GM19397 (cell line): ENCODE measurements around the gene ITPKB.

Experiments used
- ATAC-seq: cut with Tn5 transposase; IDR thresholded peaks from one replicate; pipeline ENCODE4 v1.9.1; 2021; ENCODE audit warnings: mild to moderate bottlenecking, moderate library complexity; ENCODE audit not compliant: unreplicated experiment

The ITPKB gene

DNA sequence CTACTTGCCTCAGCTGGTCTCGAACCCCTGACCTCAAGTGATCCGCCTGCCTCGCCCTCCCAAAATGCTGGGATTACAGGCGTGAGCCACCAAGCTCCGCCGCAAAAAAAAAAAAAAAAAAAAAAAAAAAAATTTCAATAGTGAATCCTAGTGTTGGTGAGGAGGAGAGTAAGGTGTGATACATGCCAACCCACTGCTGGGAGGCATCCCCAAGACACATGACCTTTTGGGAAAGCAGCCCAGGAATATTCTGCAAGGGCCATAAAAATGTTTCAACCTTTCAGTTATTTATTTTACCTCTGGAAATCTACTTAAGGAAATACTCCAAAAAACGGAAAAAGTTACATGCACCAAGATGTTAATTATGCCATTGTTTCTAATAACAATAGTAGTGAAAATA, 69.0 kb downstream of the ITPKB start:
- ATAC-seq = no peak

DNA sequence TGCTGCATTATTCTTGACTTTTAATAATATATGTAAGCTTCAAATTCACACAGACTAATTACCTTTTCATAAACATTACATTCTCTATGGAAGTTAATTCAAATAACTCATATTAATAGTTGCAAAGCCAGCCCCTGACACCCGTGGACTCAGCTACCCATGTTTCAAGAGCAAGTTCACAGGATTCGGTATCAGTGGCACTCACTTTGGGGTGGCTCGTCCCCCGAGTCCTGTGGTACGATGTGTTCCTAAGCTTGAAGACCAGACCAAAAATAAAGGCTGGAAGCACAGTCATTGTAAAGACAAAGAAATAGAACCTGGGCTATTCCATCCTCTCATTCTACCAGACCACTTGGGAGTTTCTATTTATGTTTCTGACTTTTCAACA, 70.9 kb downstream of the ITPKB start:
- ATAC-seq = no peak

GRCh38 chr1:226666692-226667091, 72.4 kb downstream of the ITPKB start:
- no peak for ATAC-seq

- ATAC-seq = no peak
Observed at GRCh38 chr1:226666164-226666506, 72.9 kb downstream of the ITPKB start.

GRCh38 chr1:226665505-226666163, 73.4 kb downstream of the ITPKB start:
- no peak for ATAC-seq

DNA sequence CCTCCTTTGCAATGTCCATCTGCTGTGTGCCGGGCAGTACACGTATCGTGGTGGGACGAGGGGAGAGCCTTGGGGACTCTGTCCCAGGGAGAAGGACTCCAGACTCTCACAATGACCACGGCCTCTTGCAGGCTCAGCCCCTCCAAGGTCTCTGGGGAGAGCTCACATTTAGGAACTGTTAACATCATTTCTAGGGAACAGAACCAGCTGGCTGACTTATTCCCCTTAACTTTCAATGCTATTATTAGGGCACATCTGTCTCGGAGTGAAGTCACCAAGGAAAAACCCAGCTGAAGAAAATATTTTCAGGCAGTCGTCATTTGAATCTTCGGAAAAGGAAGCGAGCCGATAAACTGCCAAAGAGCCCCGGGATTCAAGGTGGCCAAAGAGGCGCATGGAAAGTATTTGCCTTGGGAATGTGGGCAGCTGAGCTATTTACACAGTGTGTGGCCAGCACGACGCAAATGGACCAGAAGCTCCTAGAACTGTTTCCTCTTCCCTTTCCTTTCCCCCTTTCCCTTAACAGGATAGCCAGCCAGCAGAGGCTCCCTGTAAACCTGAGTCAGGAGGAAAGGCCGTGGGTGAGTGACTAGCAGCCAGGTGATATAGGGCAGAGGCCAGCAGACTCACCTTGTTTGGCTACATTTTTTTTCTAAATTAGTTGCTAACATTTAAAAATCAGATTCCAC, 74.5 kb downstream of the ITPKB start:
- ATAC-seq = no peak

- ATAC-seq = no peak
Observed at GRCh38 chr1:226663327-226663704, 75.8 kb downstream of the ITPKB start.

DNA sequence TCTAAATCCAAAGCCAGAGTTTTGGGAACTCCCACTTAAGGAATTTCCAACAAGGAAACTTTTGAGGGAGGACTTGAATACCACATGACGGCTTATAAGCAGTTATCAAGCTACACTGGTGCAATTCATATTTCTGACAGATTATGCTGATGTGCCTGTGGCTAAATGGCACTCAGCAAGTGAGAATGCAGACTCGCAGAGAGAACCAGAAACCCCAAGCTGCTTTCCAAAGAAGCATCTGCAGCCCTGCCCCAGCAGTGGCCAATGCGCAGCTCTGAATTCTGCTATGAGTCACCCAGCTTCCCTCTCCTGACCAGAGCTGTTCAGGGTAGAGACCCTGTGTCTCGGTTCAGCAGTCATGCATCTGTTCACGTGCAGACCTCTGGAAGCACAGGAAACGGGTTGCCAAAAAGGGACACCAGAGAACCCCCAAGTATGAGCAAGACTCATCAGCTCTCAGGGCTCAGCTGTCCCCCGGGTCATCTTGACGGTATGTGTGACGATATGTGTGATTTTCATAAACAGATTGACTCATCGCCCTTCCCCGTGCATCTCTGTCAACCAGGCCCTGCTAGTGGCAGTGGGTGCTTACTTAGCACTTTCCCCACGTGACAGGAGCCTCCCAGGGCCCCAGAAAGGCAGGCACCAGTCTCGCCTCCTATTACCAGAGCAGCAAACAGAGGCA, 76.3 kb downstream of the ITPKB start:
- peak; percentile 93 for ATAC-seq

DNA sequence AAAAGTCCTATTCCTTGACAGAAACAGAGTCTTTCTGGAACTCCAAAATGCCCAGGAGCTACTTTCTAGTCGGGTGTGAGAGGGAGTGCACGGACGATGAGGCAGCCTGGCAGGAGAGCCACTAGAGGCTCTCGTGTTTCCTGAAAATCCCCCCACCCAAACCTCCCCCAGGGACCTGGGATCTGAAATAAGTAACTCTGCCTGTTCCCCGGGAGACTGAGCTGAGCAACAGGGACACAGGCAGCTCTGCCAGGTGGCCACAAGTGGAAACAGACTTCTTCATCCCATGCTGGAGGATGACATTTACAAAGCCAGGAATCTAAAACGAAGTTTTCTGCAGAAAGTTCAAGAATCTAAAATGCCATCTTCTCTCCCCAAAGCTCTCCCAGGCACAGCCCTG, 77.1 kb downstream of the ITPKB start:
- ATAC-seq = no peak

- no peak for ATAC-seq
Observed at GRCh38 chr1:226661271-226661670, 77.8 kb downstream of the ITPKB start.

- no peak for ATAC-seq
Observed at GRCh38 chr1:226660410-226661182, 78.5 kb downstream of the ITPKB start.

DNA sequence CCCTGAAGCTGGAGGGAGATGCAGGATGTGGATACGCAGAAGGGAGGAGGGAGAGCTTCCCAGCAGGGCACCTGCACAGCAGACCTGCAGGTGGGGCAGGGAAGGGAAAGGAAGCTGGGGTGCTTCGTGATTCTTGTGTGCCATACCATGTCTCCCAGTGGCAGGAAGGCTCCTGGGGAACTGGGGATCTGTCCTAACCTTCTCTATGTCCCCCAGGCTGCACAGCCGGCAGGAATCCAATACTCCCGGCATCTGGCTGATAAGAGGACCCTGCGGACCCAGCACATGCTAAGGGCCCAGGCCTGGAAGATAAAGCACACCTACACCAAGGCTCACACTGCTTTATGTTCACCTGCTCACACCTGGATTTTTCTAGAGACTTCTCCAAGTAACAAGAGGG, 79.4 kb downstream of the ITPKB start:
- no peak for ATAC-seq

DNA sequence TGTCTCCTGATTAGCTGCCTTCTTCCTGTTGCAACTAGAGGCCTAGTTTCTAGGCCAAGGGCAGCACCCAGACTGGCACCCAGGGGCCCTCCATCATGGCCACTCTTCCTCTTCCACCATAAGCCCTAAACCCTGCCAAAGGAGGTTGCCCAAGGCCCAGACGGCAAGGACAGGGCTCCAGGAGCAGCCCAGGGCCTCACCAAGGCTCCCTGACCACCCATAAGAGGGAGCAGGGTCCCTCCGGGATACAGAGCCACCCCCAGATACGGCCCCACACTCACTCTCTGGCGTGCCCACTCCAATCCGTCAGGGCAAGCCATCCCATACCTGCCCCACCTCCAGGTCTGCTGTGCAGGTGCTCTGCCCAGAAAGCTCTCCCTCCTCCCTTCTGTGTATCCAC, 79.9 kb downstream of the ITPKB start:
- no peak for ATAC-seq

DNA sequence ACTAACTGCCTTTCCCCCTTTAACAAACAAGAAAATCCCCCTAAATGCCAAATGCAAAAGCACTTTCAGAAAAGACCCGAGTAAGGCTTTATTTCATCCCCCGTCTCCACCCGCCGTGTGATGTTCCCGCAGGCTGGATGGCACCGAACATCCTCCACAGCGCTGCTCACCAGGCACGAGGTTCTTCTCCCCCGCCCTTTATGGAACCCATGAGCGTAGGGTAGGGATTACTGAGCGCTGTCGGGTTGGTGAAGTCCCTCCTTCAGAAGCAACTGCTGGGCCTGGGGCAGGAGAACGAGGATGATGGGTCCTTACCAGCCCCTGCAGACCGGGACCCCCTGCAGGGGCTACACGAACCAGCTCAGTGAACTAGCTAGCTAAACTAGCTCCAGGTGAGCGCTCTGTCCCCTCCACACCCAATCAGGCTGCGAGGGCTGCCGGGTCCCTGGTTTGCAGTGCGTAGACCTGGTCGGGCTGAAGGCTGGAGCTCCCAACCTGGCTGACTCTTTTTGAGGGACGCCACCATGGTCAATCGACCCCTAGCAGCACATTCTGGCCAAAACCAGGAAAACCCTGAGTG, 80.4 kb downstream of the ITPKB start:
- ATAC-seq = no peak

GRCh38 chr1:226657895-226658545, 81.1 kb downstream of the ITPKB start:
- ATAC-seq = no peak

- no peak for ATAC-seq
Observed at GRCh38 chr1:226656601-226657277, 82.3 kb downstream of the ITPKB start.

DNA sequence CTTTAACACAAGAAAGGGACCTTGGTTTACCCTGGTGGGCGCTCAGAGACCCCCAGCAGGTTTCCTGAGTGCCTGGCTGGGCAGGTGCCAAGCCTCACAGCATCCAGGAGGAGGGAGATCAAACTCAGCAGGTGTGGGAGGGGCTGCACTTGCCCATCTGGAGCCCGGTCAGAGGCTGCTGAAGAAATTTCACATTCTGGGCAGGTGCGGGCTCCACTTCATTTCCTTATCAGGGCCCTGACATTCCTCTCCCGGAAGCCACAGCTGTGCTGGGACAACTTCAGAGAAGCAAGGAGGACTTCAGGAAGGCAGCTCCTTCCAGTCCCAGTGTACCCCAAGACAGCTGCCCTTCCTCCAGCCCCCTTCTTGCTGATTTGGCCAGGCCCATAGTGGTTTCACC, 82.9 kb downstream of the ITPKB start:
- ATAC-seq = no peak

- no peak for ATAC-seq
Observed at GRCh38 chr1:226655251-226656163, 83.6 kb downstream of the ITPKB start.

GRCh38 chr1:226654668-226655055, 84.4 kb downstream of the ITPKB start:
- ATAC-seq = no peak
